Measurements from ENCODE around the gene ZSCAN5A. TPM values are rescaled to one million over a fixed set of nuclear protein-coding genes. Genes with fewer than 3 reads are reported as not detected.
"Not testable (repeated sequence)": the region's sequence is repeated elsewhere in the genome, so short reads cannot be mapped to it uniquely, and the experiment has no call there.

Gene ZSCAN5A
- total RNA-seq, 1 donor: 4.3 TPM

DNA sequence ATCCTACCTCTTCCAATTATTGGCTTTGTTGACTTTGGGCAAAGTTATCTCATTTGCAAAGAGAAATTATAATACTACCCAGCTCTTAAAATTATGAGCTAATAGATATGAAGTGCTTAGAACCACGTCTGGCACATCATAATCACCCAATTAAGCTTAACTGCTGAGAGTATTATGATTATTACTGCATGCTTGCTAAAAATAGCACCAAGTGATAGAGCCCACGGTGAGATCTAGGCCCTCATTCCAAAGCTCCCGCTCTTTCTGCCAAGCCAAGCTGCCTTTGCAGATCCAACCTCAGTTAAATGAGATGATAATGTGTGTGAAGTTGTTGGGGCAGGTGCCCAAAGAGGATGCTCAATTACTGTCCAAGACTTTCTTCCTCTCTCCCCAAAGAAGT, 48.6 kb downstream of the ZSCAN5A start:
- Histone ChIP-seq H3K27me3 (ENCODE audit: insufficient read depth, low read length) (no peaks in the 10 kb centered on the region), H4K20me1 (ENCODE audit: insufficient read depth, low read length) (no peaks in the 10 kb centered on the region), H2AFZ (ENCODE audit: low read length) (no peak overlapping the region), H3K4me3 (ENCODE audit: insufficient read depth, low read length) (no peak overlapping the region), H3K4me2 (ENCODE audit: insufficient read depth, low read length) (no peak overlapping the region), H3K79me2 (ENCODE audit: insufficient read depth, low read length) (no peaks in the 10 kb centered on the region), H3K9me3 (ENCODE audit: low read depth, low read length) (no peaks in the 10 kb centered on the region), H3K36me3 (ENCODE audit: insufficient read depth, low read length) (no peaks in the 10 kb centered on the region), H3K27ac (ENCODE audit: low read depth, low read length) (no peak overlapping the region), H3K4me1 (ENCODE audit: insufficient read depth, low read length) (no peaks in the 10 kb centered on the region)
- DNase-seq (ENCODE audit: insufficient read length, low spot score, missing footprints): no peak
- no peak for TF ChIP-seq CTCF (IDR thresholded peaks at IDR 0.05; ENCODE audit: extremely low read depth, low read depth, low read length)

- Histone ChIP-seq H3K4me3 (ENCODE audit: insufficient read depth, low read length) (no peak overlapping the region), H3K27ac (ENCODE audit: low read depth, low read length) (no peak overlapping the region), H3K36me3 (ENCODE audit: insufficient read depth, low read length) (no peaks in the 10 kb centered on the region), H4K20me1 (ENCODE audit: insufficient read depth, low read length) (no peaks in the 10 kb centered on the region), H3K27me3 (ENCODE audit: insufficient read depth, low read length) (no peaks in the 10 kb centered on the region), H3K4me1 (ENCODE audit: insufficient read depth, low read length) (no peaks in the 10 kb centered on the region), H3K79me2 (ENCODE audit: insufficient read depth, low read length) (no peaks in the 10 kb centered on the region), H3K4me2 (ENCODE audit: insufficient read depth, low read length) (no peak overlapping the region), H3K9me3 (ENCODE audit: low read depth, low read length) (no peaks in the 10 kb centered on the region), H2AFZ (ENCODE audit: low read length) (no peak overlapping the region)
- TF ChIP-seq CTCF (IDR thresholded peaks at IDR 0.05; ENCODE audit: extremely low read depth, low read depth, low read length): no peak
- DNase-seq (ENCODE audit: insufficient read length, low spot score, missing footprints): no peak
Measured at GRCh38 chr19:56263319-56263718, 51.3 kb downstream of the ZSCAN5A start.

DNA sequence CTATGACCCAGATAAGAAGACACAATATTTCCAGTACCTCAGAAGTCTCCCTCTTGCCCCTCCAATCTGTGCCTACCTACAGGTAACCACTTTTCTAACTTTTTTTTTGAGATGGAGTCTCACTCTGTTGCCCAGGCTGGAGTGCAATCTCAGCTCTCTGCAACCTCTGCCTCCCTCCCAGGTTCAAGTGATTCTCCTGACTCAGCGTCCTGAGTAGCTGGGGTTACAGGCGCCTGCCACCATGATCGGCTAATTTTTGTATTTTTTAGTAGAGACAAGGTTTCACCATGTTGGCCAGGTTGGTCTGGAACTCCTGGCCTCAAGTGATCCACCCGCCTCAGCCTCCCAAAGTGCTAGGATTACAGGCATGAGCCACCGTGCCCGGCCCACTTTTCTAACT, 52.7 kb downstream of the ZSCAN5A start:
- not testable (repeated sequence) for H3K27ac ChIP-seq (ENCODE audit: low read depth, low read length); H2AFZ ChIP-seq (ENCODE audit: low read length); DNase-seq (ENCODE audit: insufficient read length, low spot score, missing footprints); H3K27me3 ChIP-seq (ENCODE audit: insufficient read depth, low read length); H3K4me3 ChIP-seq (ENCODE audit: insufficient read depth, low read length); H3K4me1 ChIP-seq (ENCODE audit: insufficient read depth, low read length); H3K36me3 ChIP-seq (ENCODE audit: insufficient read depth, low read length); H3K4me2 ChIP-seq (ENCODE audit: insufficient read depth, low read length); H4K20me1 ChIP-seq (ENCODE audit: insufficient read depth, low read length); H3K9me3 ChIP-seq (ENCODE audit: low read depth, low read length); H3K79me2 ChIP-seq (ENCODE audit: insufficient read depth, low read length)

DNA sequence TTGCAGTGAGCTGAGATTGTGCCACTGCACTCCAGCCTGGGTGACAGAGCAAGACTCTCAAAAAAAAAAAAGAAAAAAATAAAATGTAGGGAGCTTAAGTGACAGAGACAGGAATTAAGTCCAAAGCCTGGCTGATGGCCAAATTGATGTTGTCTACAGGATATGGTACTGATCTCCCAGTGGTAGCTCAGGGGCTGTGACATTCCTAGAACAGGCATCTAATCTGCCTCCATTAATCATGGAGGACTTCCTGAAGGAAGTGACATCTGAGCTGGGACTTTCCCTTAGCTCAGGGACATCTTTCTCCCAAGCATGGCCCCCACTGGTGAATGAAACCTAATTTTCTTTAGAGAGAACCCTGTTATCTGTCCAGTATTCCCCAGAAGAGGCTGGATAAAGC, 53.5 kb downstream of the ZSCAN5A start:
- H3K4me1 ChIP-seq (ENCODE audit: insufficient read depth, low read length): no peaks in the 10 kb centered on the region
- no peaks in the 10 kb centered on the region for H3K36me3 ChIP-seq (ENCODE audit: insufficient read depth, low read length)
- H4K20me1 ChIP-seq (ENCODE audit: insufficient read depth, low read length): no peaks in the 10 kb centered on the region
- H3K9me3 ChIP-seq (ENCODE audit: low read depth, low read length): no peaks in the 10 kb centered on the region
- no peak overlapping the region for H3K4me3 ChIP-seq (ENCODE audit: insufficient read depth, low read length)
- no peak for DNase-seq (ENCODE audit: insufficient read length, low spot score, missing footprints)
- no peak for TF ChIP-seq CTCF (IDR thresholded peaks at IDR 0.05; ENCODE audit: extremely low read depth, low read depth, low read length)
- H3K27ac ChIP-seq (ENCODE audit: low read depth, low read length): no peak overlapping the region
- no peak overlapping the region for H2AFZ ChIP-seq (ENCODE audit: low read length)
- no peak overlapping the region for H3K4me2 ChIP-seq (ENCODE audit: insufficient read depth, low read length)
- H3K79me2 ChIP-seq (ENCODE audit: insufficient read depth, low read length): no peaks in the 10 kb centered on the region
- H3K27me3 ChIP-seq (ENCODE audit: insufficient read depth, low read length): no peaks in the 10 kb centered on the region

- no peaks in the 10 kb centered on the region for H3K79me2 ChIP-seq (ENCODE audit: insufficient read depth, low read length)
- H3K4me3 ChIP-seq (ENCODE audit: insufficient read depth, low read length): no peak overlapping the region
- DNase-seq (ENCODE audit: insufficient read length, low spot score, missing footprints): no peak
- no peak overlapping the region for H3K27ac ChIP-seq (ENCODE audit: low read depth, low read length)
- no peak overlapping the region for H3K4me2 ChIP-seq (ENCODE audit: insufficient read depth, low read length)
- TF ChIP-seq CTCF (IDR thresholded peaks at IDR 0.05; ENCODE audit: extremely low read depth, low read depth, low read length): no peak
- H3K9me3 ChIP-seq (ENCODE audit: low read depth, low read length): no peaks in the 10 kb centered on the region
- H2AFZ ChIP-seq (ENCODE audit: low read length): no peak overlapping the region
- H3K4me1 ChIP-seq (ENCODE audit: insufficient read depth, low read length): no peaks in the 10 kb centered on the region
- H4K20me1 ChIP-seq (ENCODE audit: insufficient read depth, low read length): peaks cover 3% of the 10 kb centered on the region
- no peaks in the 10 kb centered on the region for H3K27me3 ChIP-seq (ENCODE audit: insufficient read depth, low read length)
- H3K36me3 ChIP-seq (ENCODE audit: insufficient read depth, low read length): no peaks in the 10 kb centered on the region
Measured at GRCh38 chr19:56258272-56258671, 56.4 kb downstream of the ZSCAN5A start.

Measured in osteoblast (primary cell).